CD4-positive, alpha-beta T cell treated with Interleukin-4 for 1 hour (primary cell): ENCODE measurements around the gene CCDC87.

ENCODE experiments used
- DNase-seq, 2 donors: peaks; one replicate each; pipeline ENCODE4 v3.0.0-alpha.2; 2020 to 2022

Gene CCDC87

GRCh38 chr11:66570850-66571180 lies 22.0 kb downstream of the CCDC87 start:
- DNase-seq, result no peak

GRCh38 chr11:66570079-66570849 lies 22.6 kb downstream of the CCDC87 start:
- DNase-seq, result no peak

DNA sequence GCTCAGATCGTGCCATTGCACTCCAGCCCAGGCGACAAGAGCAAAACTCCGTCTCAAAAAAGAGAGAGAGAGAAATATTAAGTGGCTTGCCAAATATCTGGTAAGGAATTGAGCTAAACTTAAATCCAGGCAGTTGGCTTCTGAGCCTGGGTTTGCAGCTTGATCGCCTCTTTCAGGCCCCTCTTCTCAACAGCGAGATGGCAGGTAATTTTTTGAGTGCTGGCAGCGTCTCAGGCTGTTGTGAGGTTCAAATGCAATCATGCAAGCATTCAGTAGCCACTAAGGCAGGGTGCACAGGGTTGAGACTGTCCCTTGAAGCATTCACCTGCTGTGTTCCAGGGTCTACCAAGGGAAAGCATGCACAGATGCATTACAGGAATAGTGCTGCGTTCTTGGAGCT lies 23.8 kb downstream of the CCDC87 start:
- no peak for DNase-seq

DNA sequence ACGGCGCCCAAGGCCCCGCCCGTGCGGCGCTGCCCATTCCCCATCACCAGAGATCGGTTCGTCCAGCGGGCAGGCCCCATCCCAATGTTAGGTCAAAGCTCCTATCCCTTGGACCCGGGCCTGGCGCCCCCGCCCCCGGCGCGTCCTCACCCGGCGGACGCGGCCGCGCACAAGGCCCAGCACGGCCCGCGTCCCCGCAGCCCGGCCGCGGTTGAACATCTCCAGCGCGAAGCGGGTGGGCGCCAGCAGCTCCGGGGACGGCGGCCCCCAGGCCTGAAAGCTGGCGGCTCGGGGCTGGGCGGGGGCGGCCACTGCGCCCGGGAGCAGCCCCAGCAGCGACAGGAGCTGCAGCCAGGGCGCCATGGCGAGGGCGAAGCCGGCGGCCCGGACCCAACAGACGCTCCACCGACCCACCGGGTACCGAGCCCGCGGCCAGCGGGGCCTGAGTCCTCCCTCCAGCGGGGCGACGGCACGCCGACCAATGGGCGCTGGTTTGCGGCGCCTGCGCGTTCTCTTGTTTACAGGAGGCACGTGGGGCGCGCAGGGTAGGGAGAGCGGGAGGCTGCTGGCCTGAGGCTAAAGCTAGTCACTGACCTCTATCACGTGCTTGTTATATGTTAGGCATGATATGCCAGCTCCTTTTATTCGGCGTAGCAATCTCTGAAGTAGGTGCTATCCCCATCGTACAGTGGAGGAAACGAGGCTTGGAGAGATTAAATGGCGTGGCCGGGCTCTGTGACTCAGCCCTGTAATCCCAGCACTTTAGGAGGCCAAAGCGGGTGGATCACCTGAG lies 24.5 kb downstream of the CCDC87 start, which contains the start of gene CTSF:
Gene CTSF (minus strand): TSS at position 483 of the 793 bp plus-strand sequence. CDS start 120 bp downstream, at position 363.
- DNase-seq, result peak; percentile 76

- DNase-seq, result no peak
Measured at GRCh38 chr11:66567787-66568123, 25.1 kb downstream of the CCDC87 start.

- no peak for DNase-seq
Measured at GRCh38 chr11:66566221-66566620, 26.6 kb downstream of the CCDC87 start.

DNA sequence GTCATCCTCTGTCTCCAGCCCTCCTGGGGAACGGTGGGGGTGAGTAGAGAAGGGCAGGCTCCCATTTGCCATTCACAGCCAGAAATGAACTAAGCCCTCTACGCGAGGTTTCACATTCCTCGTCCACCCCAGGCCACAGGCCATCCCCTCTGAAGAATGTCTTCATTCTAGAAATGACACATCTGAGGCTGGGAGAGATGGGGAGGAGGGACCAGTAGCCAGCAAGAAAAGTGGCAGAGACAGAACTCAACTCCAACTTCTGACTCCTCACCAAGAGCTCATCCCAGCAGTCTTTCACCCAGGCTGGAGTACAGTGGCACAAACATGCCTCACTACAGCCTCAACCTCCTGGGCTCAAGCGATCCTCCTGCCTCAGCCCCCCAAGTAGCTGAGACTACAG lies 27.9 kb downstream of the CCDC87 start:
- no peak for DNase-seq

GRCh38 chr11:66564538-66564937 lies 28.3 kb downstream of the CCDC87 start:
- no peak for DNase-seq

- DNase-seq, result no peak
Measured at GRCh38 chr11:66563832-66564231, 29.0 kb downstream of the CCDC87 start.

GRCh38 chr11:66562907-66563583 lies 29.8 kb downstream of the CCDC87 start:
- no peak for DNase-seq

GRCh38 chr11:66562275-66562674 lies 30.6 kb downstream of the CCDC87 start:
- no peak for DNase-seq

GRCh38 chr11:66561975-66562248 lies 31.0 kb downstream of the CCDC87 start:
- no peak for DNase-seq

DNA sequence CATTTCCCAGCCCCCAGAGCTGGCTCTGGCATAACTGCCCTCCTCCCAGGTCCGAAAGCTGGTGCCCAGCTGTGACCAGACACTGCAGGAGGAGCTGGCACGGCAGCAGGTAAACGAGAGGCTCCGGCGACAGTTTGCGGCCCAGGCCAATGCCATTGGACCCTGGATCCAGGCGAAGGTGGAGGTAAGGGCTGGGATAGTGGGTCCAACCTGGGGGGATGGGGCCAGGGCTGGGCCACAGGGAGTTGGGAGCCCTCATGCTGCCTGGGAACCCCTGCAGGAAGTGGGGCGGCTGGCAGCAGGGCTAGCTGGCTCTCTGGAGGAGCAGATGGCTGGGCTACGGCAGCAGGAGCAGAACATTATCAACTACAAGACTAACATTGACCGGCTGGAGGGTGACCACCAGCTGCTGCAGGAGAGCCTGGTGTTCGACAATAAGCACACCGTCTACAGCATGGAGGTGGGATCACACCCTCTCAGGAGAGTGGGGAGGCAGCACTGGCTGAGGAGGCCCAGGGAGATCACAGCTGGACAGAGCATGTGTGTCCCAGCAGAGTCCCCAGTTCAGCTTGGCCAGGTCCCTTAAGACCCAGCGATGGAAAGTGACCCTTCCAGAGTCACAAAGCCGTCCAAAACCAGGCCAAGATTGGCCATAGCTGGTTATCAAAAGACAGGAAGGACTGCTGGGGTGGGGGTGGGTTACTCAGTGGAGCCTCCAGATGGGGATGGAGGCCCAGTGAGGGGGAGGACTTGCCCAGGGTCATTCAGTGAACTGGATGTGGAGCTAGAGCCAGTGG lies 31.5 kb downstream of the CCDC87 start:
- DNase-seq, result no peak

DNA sequence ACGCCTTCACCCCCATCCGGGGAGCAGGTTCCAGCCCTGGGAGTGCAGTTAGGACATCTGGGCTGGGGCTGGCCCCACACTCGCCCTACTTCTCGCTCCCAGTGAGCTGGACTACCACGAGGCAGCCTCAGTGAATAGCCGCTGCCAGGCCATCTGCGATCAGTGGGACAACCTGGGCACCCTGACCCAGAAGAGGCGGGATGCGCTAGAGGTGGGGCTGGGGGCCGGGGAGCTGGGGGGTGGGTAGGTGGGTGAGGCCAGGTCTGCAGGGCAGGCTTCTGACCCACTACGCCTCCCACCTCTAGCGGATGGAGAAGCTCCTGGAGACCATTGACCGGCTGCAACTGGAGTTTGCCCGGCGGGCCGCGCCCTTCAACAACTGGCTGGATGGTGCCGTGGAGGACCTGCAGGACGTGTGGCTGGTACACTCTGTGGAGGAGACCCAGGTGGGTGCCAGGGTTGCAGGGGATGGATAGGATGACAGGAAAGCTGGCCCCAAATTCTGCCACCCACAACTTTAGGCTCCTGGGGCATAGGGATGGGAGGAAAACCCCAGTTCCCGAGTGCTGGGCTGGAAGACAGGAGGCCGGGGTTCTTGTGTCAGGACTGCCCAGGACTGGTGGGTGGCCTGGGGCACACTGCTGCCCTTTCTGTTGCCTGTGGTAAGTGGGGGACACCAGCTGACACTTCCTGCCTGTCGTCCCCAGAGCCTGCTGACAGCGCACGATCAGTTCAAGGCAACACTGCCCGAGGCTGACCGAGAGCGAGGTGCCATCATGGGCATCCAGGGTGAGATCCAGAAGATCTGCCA lies 32.8 kb downstream of the CCDC87 start:
- DNase-seq, result no peak

DNA sequence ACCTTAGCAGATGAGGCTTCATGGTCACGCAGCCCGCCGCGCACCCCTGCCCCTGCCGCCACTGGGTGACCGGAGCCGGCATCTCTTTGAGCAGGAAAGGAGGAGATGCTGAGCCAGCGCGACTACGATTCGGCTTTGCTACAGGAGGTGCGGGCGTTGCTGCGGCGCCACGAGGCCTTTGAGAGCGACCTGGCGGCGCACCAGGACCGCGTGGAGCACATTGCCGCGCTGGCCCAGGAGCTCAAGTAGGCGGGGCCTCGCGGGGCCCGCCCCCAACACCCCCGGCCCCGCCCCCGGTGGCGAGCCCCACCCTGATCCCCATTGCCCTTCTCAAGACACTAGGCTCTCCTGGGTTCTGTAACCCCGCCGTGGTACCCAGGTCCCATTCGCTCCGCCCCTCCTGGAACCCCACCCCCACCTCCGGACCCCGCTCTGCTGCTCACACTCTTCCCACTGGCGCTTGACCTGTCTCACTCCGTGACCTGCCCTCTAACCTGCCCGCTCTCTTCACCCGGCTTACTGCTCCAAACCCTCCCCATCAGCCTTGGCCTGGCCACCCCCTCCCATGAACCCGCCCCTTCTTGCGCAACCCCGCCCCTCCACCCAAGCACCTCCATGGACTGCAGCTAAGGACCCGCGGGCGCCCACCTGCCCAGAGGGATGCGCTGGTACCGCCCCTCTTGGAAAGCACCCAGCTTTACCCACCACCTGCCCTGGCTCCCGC lies 33.6 kb downstream of the CCDC87 start:
- peak; percentile 47 to 50 for DNase-seq

GRCh38 chr11:66557733-66558326 lies 35.0 kb downstream of the CCDC87 start:
- no peak for DNase-seq

GRCh38 chr11:66556086-66556485 lies 36.8 kb downstream of the CCDC87 start:
- DNase-seq, result no peak

- DNase-seq, result no peak
Measured at GRCh38 chr11:66555416-66555815, 37.4 kb downstream of the CCDC87 start.

DNA sequence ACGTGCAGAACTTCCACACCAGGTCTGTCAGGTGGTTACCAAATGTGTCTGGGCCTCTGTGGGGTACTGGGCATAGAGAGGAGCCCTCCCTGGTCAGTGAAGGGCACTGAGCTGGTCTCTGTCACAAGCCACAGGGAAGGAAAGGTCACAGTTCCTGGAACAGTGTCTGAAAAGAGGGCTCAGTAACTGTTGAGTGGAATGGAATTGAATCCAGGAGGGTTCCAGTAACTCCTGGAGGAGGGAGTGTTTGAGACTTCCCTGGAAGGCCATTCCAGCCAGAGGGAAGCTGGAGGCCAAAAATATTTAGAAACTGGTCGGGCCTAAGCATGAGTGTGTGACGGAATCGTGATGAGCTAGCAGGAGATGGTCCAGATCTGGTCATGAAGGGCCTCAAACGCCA lies 38.3 kb downstream of the CCDC87 start:
- DNase-seq, result no peak

DNA sequence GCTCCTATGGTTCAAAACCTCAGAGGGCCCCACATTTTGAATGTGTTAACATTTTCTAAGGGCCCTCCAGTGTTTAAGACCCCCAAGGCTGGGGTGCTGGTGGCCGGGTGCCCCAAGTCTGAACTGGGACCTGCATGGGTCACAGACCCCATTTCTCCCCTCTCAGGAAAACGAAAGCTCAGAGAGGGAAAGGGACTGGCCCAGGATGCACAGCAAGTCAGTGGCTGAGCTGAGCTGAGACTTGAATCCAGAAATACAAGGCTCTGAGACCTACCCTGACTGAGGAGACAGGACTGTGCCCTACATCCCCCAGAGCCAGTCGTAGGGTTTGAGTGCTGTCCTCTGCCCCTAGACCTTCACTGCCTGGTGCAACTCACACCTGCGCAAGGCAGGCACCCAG lies 42.0 kb downstream of the CCDC87 start:
- DNase-seq, result no peak

DNA sequence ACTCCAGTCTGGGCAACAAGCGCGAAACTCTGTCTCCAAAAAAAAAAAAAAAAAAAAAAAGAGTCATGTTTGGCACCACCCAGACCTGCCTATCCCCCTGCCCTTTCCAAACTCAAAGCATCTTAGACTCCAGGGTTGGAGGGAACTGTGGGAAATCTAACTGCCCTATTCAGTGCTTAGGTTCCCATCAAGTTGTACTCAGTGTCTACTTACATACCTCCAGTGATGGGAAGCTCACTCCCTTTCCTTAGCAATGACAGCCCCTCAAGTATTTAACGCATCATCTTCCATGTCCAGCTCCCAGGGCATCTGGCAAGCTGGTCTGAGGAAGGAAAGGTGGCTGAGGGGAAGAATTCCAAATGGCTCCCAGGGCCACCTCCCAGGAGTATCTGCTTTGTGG lies 43.2 kb downstream of the CCDC87 start:
- DNase-seq, result no peak
